ENCODE measurements around the gene OR51B2. TPM values are rescaled to one million over a fixed set of nuclear protein-coding genes. Genes with fewer than 3 reads are reported as not detected.
"Not testable (repeated sequence)": the region's sequence is repeated elsewhere in the genome, so short reads cannot be mapped to it uniquely, and the experiment has no call there.

The OR51B2 gene
- total and polyA plus RNA-seq, 4 donors = 0.17 to 0.37 TPM; not detected in 2

DNA sequence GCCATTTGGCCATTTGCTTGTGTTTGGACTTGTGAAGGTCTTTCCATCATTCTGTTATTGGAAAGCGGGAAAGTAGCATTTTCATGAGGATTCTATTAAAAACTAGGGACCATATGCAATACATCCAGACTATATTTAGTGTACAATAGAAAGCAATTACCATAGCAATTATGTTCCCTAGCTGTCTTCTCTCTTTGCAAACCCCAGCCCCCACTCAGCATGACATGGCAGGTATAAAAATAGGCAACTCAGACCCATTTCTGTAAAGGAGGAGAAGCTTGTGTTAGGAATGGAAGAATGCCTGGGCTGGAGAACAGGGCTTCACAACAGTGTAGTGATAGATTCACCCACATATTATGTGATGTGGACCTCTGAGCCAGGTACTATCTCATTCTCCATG, 39.6 kb upstream of the OR51B2 start:
- H3K27ac ChIP-seq (ENCODE audit: low read depth in 1 of 2, low read length in 2 of 2) = no peak overlapping the region
- 82% methylated on average over 1 of the region's 1 CpG for WGBS
- no peaks in the 10 kb centered on the region for H3K27me3 ChIP-seq (ENCODE audit: control insufficient read depth in 4 of 4, insufficient read depth in 4 of 4, low read length in 3 of 4)

GRCh38 chr11:5362017-5362625, 38.0 kb upstream of the OR51B2 start:
- 56% methylated on average over 3 of the region's 3 CpGs for WGBS
- no peak for TF ChIP-seq FOXA1 (IDR thresholded peaks at IDR 0.05)
- TF ChIP-seq HNF4G (IDR thresholded peaks at IDR 0.05) = no peak
- TF ChIP-seq FOXA2 (IDR thresholded peaks at IDR 0.05) = no peak
- TF ChIP-seq RXRA (IDR thresholded peaks at IDR 0.05) = no peak
- TF ChIP-seq, protein P1, sequence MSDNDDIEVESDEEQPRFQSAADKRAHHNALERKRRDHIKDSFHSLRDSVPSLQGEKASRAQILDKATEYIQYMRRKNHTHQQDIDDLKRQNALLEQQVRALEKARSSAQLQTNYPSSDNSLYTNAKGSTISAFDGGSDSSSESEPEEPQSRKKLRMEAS (IDR thresholded peaks at IDR 0.05) = no peak
- TF ChIP-seq, protein P2, sequence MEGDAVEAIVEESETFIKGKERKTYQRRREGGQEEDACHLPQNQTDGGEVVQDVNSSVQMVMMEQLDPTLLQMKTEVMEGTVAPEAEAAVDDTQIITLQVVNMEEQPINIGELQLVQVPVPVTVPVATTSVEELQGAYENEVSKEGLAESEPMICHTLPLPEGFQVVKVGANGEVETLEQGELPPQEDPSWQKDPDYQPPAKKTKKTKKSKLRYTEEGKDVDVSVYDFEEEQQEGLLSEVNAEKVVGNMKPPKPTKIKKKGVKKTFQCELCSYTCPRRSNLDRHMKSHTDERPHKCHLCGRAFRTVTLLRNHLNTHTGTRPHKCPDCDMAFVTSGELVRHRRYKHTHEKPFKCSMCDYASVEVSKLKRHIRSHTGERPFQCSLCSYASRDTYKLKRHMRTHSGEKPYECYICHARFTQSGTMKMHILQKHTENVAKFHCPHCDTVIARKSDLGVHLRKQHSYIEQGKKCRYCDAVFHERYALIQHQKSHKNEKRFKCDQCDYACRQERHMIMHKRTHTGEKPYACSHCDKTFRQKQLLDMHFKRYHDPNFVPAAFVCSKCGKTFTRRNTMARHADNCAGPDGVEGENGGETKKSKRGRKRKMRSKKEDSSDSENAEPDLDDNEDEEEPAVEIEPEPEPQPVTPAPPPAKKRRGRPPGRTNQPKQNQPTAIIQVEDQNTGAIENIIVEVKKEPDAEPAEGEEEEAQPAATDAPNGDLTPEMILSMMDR (IDR thresholded peaks at IDR 0.05; ENCODE audit: low read depth, low read length, missing input control) = no peak
- TF ChIP-seq SP1 (IDR thresholded peaks at IDR 0.05) = no peak
- TF ChIP-seq YY1 (IDR thresholded peaks at IDR 0.05) = no peak
- TF ChIP-seq, protein P3, sequence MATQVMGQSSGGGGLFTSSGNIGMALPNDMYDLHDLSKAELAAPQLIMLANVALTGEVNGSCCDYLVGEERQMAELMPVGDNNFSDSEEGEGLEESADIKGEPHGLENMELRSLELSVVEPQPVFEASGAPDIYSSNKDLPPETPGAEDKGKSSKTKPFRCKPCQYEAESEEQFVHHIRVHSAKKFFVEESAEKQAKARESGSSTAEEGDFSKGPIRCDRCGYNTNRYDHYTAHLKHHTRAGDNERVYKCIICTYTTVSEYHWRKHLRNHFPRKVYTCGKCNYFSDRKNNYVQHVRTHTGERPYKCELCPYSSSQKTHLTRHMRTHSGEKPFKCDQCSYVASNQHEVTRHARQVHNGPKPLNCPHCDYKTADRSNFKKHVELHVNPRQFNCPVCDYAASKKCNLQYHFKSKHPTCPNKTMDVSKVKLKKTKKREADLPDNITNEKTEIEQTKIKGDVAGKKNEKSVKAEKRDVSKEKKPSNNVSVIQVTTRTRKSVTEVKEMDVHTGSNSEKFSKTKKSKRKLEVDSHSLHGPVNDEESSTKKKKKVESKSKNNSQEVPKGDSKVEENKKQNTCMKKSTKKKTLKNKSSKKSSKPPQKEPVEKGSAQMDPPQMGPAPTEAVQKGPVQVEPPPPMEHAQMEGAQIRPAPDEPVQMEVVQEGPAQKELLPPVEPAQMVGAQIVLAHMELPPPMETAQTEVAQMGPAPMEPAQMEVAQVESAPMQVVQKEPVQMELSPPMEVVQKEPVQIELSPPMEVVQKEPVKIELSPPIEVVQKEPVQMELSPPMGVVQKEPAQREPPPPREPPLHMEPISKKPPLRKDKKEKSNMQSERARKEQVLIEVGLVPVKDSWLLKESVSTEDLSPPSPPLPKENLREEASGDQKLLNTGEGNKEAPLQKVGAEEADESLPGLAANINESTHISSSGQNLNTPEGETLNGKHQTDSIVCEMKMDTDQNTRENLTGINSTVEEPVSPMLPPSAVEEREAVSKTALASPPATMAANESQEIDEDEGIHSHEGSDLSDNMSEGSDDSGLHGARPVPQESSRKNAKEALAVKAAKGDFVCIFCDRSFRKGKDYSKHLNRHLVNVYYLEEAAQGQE (IDR thresholded peaks at IDR 0.05) = no peak
- TF ChIP-seq, protein P4, sequence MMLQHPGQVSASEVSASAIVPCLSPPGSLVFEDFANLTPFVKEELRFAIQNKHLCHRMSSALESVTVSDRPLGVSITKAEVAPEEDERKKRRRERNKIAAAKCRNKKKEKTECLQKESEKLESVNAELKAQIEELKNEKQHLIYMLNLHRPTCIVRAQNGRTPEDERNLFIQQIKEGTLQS (IDR thresholded peaks at IDR 0.05) = no peak
- no peak for TF ChIP-seq JUND (IDR thresholded peaks at IDR 0.05)
- no peak for TF ChIP-seq HNF4A (conservative IDR thresholded peaks at IDR 0.05)
- Histone ChIP-seq H3K4me1 (ENCODE audit: control insufficient read depth in 4 of 4, insufficient read depth in 4 of 4, low read length in 3 of 4) (no peaks in the 10 kb centered on the region), H3K9me3 (ENCODE audit: control insufficient read depth in 4 of 4, low read length in 3 of 4) (no peaks in the 10 kb centered on the region), H3K4me3 (ENCODE audit: low read depth in 1 of 3, low read length in 3 of 3) (no peak overlapping the region), H3K9ac (ENCODE audit: low read depth in 1 of 2, low read length in 2 of 2) (no peak overlapping the region), H3K36me3 (ENCODE audit: control insufficient read depth in 4 of 4, insufficient read depth in 3 of 4, low read depth in 1 of 4, low read length in 3 of 4) (no peaks in the 10 kb centered on the region), H3K27ac (ENCODE audit: low read depth in 1 of 2, low read length in 2 of 2) (no peak overlapping the region), H3K27me3 (ENCODE audit: control insufficient read depth in 4 of 4, insufficient read depth in 4 of 4, low read length in 3 of 4) (no peaks in the 10 kb centered on the region)
- DNase-seq (ENCODE audit: low spot score) = no peak

More for the DNA sequence above, 39.6 kb upstream of the OR51B2 start:
- Histone ChIP-seq H3K4me3 (ENCODE audit: low read depth in 1 of 3, low read length in 3 of 3) (no peak overlapping the region), H3K9me3 (ENCODE audit: control insufficient read depth in 4 of 4, low read length in 3 of 4) (no peaks in the 10 kb centered on the region), H3K9ac (ENCODE audit: low read depth in 1 of 2, low read length in 2 of 2) (no peak overlapping the region), H3K4me1 (ENCODE audit: control insufficient read depth in 4 of 4, insufficient read depth in 4 of 4, low read length in 3 of 4) (no peaks in the 10 kb centered on the region), H3K36me3 (ENCODE audit: control insufficient read depth in 4 of 4, insufficient read depth in 3 of 4, low read depth in 1 of 4, low read length in 3 of 4) (no peaks in the 10 kb centered on the region)
- TF ChIP-seq HNF4A (conservative IDR thresholded peaks at IDR 0.05) = no peak
- TF ChIP-seq FOXA2 (IDR thresholded peaks at IDR 0.05) = no peak
- no peak for TF ChIP-seq RAD21 (IDR thresholded peaks at IDR 0.05)
- no peak for TF ChIP-seq RXRA (IDR thresholded peaks at IDR 0.05)
- no peak for TF ChIP-seq TAF1 (conservative IDR thresholded peaks at IDR 0.05)
- TF ChIP-seq EGR1 (IDR thresholded peaks at IDR 0.05; ENCODE audit: low read depth in 2 of 2) = no peak
- TF ChIP-seq, protein P5, sequence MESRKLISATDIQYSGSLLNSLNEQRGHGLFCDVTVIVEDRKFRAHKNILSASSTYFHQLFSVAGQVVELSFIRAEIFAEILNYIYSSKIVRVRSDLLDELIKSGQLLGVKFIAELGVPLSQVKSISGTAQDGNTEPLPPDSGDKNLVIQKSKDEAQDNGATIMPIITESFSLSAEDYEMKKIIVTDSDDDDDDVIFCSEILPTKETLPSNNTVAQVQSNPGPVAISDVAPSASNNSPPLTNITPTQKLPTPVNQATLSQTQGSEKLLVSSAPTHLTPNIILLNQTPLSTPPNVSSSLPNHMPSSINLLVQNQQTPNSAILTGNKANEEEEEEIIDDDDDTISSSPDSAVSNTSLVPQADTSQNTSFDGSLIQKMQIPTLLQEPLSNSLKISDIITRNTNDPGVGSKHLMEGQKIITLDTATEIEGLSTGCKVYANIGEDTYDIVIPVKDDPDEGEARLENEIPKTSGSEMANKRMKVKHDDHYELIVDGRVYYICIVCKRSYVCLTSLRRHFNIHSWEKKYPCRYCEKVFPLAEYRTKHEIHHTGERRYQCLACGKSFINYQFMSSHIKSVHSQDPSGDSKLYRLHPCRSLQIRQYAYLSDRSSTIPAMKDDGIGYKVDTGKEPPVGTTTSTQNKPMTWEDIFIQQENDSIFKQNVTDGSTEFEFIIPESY (IDR thresholded peaks at IDR 0.05) = no peak
- TF ChIP-seq SP1 (IDR thresholded peaks at IDR 0.05) = no peak
- TF ChIP-seq JUND (IDR thresholded peaks at IDR 0.05) = no peak
- DNase-seq (ENCODE audit: low spot score) = no peak

DNA sequence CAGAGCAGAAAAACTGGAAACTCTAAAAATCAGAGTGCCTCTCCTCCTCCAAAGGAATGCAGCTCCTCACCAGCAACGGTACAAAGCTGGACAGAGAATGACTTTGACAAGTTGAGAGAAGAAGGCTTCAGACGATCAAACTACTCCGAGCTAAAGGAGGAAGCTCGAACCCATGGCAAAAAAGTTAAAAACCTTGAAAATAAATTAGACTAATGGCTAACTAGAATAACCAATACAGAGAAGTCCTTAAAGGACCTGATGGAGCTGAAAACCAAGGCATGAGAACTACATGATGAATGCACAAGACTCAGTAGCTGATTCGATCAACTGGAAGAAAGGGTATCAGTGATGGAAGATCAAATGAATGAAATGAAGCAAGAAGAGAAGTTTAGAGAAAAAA, 31.9 kb upstream of the OR51B2 start:
- H3K27me3 ChIP-seq (ENCODE audit: control insufficient read depth in 4 of 4, insufficient read depth in 4 of 4, low read length in 3 of 4); DNase-seq (ENCODE audit: low spot score); H3K27ac ChIP-seq (ENCODE audit: low read depth in 1 of 2, low read length in 2 of 2); H3K4me3 ChIP-seq (ENCODE audit: low read depth in 1 of 3, low read length in 3 of 3); H3K9me3 ChIP-seq (ENCODE audit: control insufficient read depth in 4 of 4, low read length in 3 of 4); H3K9ac ChIP-seq (ENCODE audit: low read depth in 1 of 2, low read length in 2 of 2); H3K4me1 ChIP-seq (ENCODE audit: control insufficient read depth in 4 of 4, insufficient read depth in 4 of 4, low read length in 3 of 4); H3K36me3 ChIP-seq (ENCODE audit: control insufficient read depth in 4 of 4, insufficient read depth in 3 of 4, low read depth in 1 of 4, low read length in 3 of 4): not testable (repeated sequence)
- WGBS = 78% methylated on average over 5 of the region's 5 CpGs
